HG03575 (cell line): ENCODE data around the gene ZNF239.
A peak's percentile ranks its signal among the peaks of the same experiment; 100 is the strongest.
"Not testable (repeated sequence)": the region's sequence is repeated elsewhere in the genome, so short reads cannot be mapped to it uniquely, and the experiment has no call there.

ENCODE experiments used
- ATAC-seq: cut with Tn5 transposase; IDR thresholded peaks from one replicate; pipeline ENCODE4 v1.9.1; 2021; ENCODE audit not compliant: unreplicated experiment, insufficient number of reproducible peaks, low FRiP score; ENCODE audit errors: extremely low read depth

Gene ZNF239

GRCh38 chr10:43574001-43574892 lies at the start of gene ZNF239:
ZNF239 (minus strand) TSS chr10:43574616; CDS start chr10:43558079, 16,537 bp downstream.
- ATAC-seq: no peak

GRCh38 chr10:43623351-43623750 lies 48.9 kb upstream of the ZNF239 start:
- ATAC-seq: no peak

- no peak for ATAC-seq
Observed at GRCh38 chr10:43622038-43622437, 47.6 kb upstream of the ZNF239 start.

- ATAC-seq: no peak
Observed at GRCh38 chr10:43619368-43619767, 45.0 kb upstream of the ZNF239 start.

- ATAC-seq: no peak
Observed at GRCh38 chr10:43616697-43617370, 42.4 kb upstream of the ZNF239 start.

GRCh38 chr10:43610636-43611035 lies 36.2 kb upstream of the ZNF239 start:
- no peak for ATAC-seq

GRCh38 chr10:43607199-43607573 lies 32.8 kb upstream of the ZNF239 start:
- no peak for ATAC-seq

GRCh38 chr10:43606323-43607198 lies 32.1 kb upstream of the ZNF239 start, which contains the start of gene ZNF485:
ZNF485 (plus strand) TSS chr10:43606438; CDS start chr10:43607051, 613 bp downstream.
- ATAC-seq: peak; percentile 82

GRCh38 chr10:43605850-43606322 lies 31.5 kb upstream of the ZNF239 start:
- ATAC-seq: no peak

GRCh38 chr10:43601576-43601975 lies 27.2 kb upstream of the ZNF239 start:
- ATAC-seq: not testable (repeated sequence)

GRCh38 chr10:43599333-43599732 lies 24.9 kb upstream of the ZNF239 start:
- ATAC-seq: no peak

- ATAC-seq: no peak
Observed at GRCh38 chr10:43598446-43598845, 24.0 kb upstream of the ZNF239 start.

- ATAC-seq: no peak
Observed at GRCh38 chr10:43596546-43596945, 22.1 kb upstream of the ZNF239 start.

GRCh38 chr10:43595739-43596298 lies 21.4 kb upstream of the ZNF239 start:
- peak; percentile 44 for ATAC-seq

- ATAC-seq: peak; percentile 94
Observed at GRCh38 chr10:43594944-43595589, 20.7 kb upstream of the ZNF239 start.

GRCh38 chr10:43591303-43591904 lies 17.0 kb upstream of the ZNF239 start:
- no peak for ATAC-seq

- ATAC-seq: not testable (repeated sequence)
Observed at GRCh38 chr10:43586730-43587115, 12.3 kb upstream of the ZNF239 start.
